Endothelial cell (in vitro differentiated cells): ENCODE data around the gene RBX1. TPM values are rescaled to one million over a fixed set of nuclear protein-coding genes. Genes with fewer than 3 reads are reported as not detected.

ENCODE experiments used
- DNase-seq: peaks from one replicate; pipeline ENCODE4 v3.0.0; 2021; ENCODE audit warnings: low spot score
- H3K27ac Mint-ChIP-seq: one replicate; pipeline ENCODE4 v1.8.0; 2021; ENCODE audit warnings: mixed read lengths, inconsistent platforms; ENCODE audit not compliant: unreplicated experiment
- H3K27me3 Mint-ChIP-seq: one replicate; pipeline ENCODE4 v1.8.0; 2021; ENCODE audit warnings: mild to moderate bottlenecking, moderate library complexity, mixed read lengths, inconsistent platforms; ENCODE audit not compliant: unreplicated experiment
- H3K36me3 Mint-ChIP-seq: one replicate; pipeline ENCODE4 v1.8.0; 2021; ENCODE audit warnings: mild to moderate bottlenecking, low read depth, mixed read lengths, inconsistent platforms; ENCODE audit not compliant: unreplicated experiment
- H3K4me1 Mint-ChIP-seq: one replicate; pipeline ENCODE4 v1.8.0; 2021; ENCODE audit warnings: mild to moderate bottlenecking, mixed read lengths, inconsistent platforms; ENCODE audit not compliant: unreplicated experiment
- H3K4me3 Mint-ChIP-seq: one replicate; pipeline ENCODE4 v1.8.0; 2021; ENCODE audit warnings: mild to moderate bottlenecking, mixed read lengths, inconsistent platforms; ENCODE audit not compliant: unreplicated experiment
- H3K9me3 Mint-ChIP-seq: one replicate; pipeline ENCODE4 v1.8.0; 2021; ENCODE audit warnings: mixed read lengths, inconsistent platforms; ENCODE audit not compliant: unreplicated experiment
- CTCF ChIP-seq: fragments of 200-600 bp; sonication (generic); IDR thresholded peaks from one replicate; pipeline ENCODE4 v1.5.0; 2021; ENCODE audit warnings: antibody characterized with exemption; ENCODE audit not compliant: unreplicated experiment
- total RNA-seq: library from RNA; stranded (reverse); fragmentation: NEBNext Ultra II Directional; extraction: Animal tissue kit (Norgen Biotek cat#: 25700); gene quantifications from one replicate; pipeline ENCODE4 v1.2.1, GENCODE V29; 2021; ENCODE audit not compliant: unreplicated experiment

Gene RBX1
- total RNA-seq, 1 donor from 2014 or later: 74.3 TPM

GRCh38 chr22:40957601-40958000 lies 6.4 kb downstream of the RBX1 start:
- no peak for TF ChIP-seq CTCF
- Mint-ChIP-seq H3K4me3 (no peak overlapping the region), H3K36me3 (peaks cover 7% of the 10 kb centered on the region), H3K9me3 (no peaks in the 10 kb centered on the region), H3K27ac (no peak overlapping the region), H3K4me1 (peaks cover 6% of the 10 kb centered on the region), H3K27me3 (no peaks in the 10 kb centered on the region)
- DNase-seq: no peak

- no peak for DNase-seq
- Mint-ChIP-seq H3K4me3 (no peak overlapping the region), H3K9me3 (no peaks in the 10 kb centered on the region), H3K36me3 (peaks cover 7% of the 10 kb centered on the region), H3K4me1 (peaks cover 5% of the 10 kb centered on the region), H3K27me3 (no peaks in the 10 kb centered on the region), H3K27ac (no peak overlapping the region)
- no peak for TF ChIP-seq CTCF
These were observed 7.1 kb downstream of the RBX1 start for GRCh38 chr22:40958299-40958698.

- TF ChIP-seq CTCF: no peak
- Mint-ChIP-seq H3K9me3 (no peaks in the 10 kb centered on the region), H3K4me3 (peak overlapping the region; percentile 23), H3K27ac (peak overlapping the region; percentile 84), H3K36me3 (peaks cover 19% of the 10 kb centered on the region), H3K4me1 (no peaks in the 10 kb centered on the region), H3K27me3 (no peaks in the 10 kb centered on the region)
- no peak for DNase-seq
These were observed 9.0 kb downstream of the RBX1 start for GRCh38 chr22:40960145-40960544.

- DNase-seq: no peak
- Mint-ChIP-seq H3K4me1 (peaks cover 5% of the 10 kb centered on the region), H3K9me3 (no peaks in the 10 kb centered on the region), H3K36me3 (peaks cover 30% of the 10 kb centered on the region), H3K27ac (no peak overlapping the region), H3K27me3 (no peaks in the 10 kb centered on the region), H3K4me3 (peak overlapping the region; percentile 12)
- no peak for TF ChIP-seq CTCF
These were observed 15.0 kb downstream of the RBX1 start for GRCh38 chr22:40965936-40966725.

- no peak for TF ChIP-seq CTCF
- Mint-ChIP-seq H3K27me3 (no peaks in the 10 kb centered on the region), H3K9me3 (no peaks in the 10 kb centered on the region), H3K4me1 (peaks cover 5% of the 10 kb centered on the region), H3K27ac (no peak overlapping the region), H3K36me3 (peaks cover 30% of the 10 kb centered on the region), H3K4me3 (no peak overlapping the region)
- no peak for DNase-seq
These were observed 15.5 kb downstream of the RBX1 start for GRCh38 chr22:40966726-40967085.
